ENCODE results near the gene ZNF214.
A peak's percentile ranks its signal among the peaks of the same experiment; 100 is the strongest.

Gene ZNF214

GRCh38 chr11:7020183-7020917, at the start of gene ZNF214, which contains the start of gene NLRP14:
ZNF214 (minus strand) TSS chr11:7020346; CDS start chr11:7002835, 17,511 bp downstream.
NLRP14 (plus strand) TSS chr11:7020479; CDS start chr11:7038587, 18,108 bp downstream.
- peak; percentile 15 for DNase-seq

DNA sequence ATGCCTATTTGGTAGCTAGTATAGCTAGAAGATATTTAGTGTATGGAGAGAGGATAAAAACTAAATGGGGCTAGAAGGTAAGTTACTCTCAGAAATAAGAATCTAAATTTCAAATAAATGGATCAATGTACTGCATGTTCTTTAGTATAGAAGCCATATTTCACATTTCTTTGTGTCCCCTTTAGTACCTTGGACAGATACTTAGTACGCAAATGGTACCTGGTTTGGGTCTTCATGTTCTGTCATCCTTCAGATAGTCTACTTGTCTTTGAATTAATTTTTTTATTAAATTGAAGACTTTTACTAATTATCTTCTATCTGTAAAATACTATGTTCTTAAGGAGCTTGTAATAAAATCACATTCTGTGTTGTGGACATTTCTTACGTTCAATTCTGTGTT, 42.4 kb upstream of the ZNF214 start:
- no peak for DNase-seq

DNA sequence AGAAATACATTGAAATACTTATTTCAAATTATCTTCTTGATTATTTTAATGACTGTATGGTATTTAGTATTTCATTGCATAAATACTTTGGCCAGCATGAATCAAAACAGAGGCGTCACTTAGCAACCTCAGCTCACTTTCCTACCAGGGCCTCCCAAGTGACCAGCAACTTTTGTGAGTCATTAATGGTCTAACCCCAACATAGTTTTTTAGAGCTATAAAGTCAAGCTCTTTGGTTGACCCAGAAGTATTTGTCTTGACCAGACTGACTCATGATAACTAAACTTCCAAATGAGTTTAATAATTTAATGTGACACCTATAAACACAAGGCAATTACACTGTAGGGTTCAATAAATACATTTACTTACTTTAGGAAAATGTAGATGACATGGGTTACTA, 40.7 kb upstream of the ZNF214 start:
- DNase-seq: no peak

- DNase-seq: no peak
These were observed 37.5 kb upstream of the ZNF214 start for GRCh38 chr11:7057641-7058040.

DNA sequence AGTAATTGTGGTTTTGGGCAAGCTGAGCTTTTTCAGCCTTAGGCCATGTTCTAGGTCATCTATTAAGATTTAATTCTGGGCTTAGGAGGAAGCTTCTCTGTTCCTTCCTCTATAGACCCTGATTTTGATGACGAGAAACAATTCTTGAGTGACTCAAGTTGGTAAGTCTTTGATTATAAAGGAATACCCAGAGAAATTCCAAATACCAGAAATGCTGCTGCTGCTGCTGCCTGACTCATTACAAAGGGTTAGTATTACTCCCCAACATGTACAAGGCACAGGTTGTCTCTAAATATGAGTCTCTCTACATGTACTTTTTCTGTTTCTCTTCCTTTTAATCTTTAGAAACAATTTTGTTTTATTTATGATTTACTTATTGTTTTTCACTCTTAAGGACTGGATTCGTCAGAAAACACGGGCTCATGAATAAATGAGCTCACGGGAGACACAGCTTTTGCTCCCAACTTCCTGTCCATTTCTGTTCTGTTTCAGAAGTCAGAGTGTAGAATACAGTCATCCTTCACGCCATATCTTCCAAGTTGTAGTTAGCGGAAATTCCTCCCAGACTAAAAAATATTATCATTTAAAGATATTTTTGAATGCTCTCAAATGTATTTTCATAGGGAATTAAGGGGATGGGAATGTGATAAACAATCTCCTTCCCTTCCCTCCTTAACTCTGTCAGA, 36.8 kb upstream of the ZNF214 start:
- DNase-seq: no peak

DNA sequence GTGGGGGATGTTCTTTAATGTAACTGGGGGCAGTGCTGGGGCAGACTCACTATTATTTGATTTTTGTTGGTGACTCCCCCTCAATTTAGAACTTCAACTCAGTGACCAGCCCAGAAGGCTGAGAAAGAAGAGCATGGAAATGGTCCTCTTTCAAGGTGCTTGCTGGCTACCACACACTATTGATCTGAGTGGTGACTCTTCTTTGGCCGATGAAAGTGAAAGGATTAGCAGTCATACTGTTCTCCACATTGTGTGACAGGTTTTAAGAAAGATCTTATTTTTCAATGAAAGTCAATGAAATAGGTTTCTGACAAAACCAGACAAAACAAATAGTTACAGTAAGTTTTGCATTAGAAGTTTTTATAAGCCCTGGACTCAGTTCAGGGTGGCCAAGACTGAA, 30.0 kb upstream of the ZNF214 start:
- no peak for DNase-seq

- no peak for DNase-seq
These were observed 26.5 kb upstream of the ZNF214 start for GRCh38 chr11:7046474-7047175.

- no peak for DNase-seq
These were observed 13.9 kb upstream of the ZNF214 start for GRCh38 chr11:7034019-7034418.

- DNase-seq: no peak
These were observed 12.5 kb upstream of the ZNF214 start for GRCh38 chr11:7032692-7033091.

DNA sequence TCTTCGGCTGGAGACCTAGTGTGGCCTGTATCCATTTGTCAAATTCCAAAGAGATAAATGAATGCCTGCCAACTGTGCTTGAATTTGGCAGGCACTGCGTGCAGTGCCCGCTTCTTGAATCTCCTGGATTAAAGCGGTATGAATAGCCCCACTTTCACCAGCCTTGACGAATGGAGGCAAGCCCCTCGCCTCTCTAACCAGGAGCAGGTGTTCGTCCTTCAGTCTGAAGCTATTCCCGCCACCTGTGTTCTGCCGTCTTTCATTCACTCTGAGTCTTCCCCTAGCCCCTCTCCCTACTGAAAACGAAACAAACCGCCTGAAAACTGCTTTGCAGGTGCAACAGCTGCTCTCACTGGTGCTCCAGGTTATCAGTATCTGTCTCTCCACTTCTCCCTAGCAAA, 11.3 kb upstream of the ZNF214 start:
- no peak for DNase-seq

GRCh38 chr11:7030836-7031235, 10.7 kb upstream of the ZNF214 start:
- no peak for DNase-seq

- DNase-seq: no peak
These were observed 8.0 kb upstream of the ZNF214 start for GRCh38 chr11:7028141-7028540.

DNA sequence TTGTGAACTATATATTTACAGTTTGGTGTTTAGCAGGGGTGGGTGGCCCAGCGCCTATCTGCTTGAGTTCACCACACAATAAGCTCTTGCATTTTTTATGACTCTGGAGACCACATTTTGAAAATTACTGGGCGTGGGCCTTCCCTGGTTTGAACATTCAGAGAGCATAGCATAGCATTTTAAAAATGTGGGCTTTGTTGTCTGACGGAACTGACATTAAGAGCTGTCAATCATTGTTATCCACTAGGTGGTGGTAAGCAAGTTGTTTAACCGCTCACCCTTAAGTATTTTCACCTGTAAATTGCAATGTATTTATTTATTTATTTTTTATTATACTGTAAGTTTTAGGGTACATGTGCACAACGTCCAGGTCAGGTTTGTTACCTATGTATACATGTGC, 1.2 kb upstream of the ZNF214 start:
- no peak for DNase-seq

DNA sequence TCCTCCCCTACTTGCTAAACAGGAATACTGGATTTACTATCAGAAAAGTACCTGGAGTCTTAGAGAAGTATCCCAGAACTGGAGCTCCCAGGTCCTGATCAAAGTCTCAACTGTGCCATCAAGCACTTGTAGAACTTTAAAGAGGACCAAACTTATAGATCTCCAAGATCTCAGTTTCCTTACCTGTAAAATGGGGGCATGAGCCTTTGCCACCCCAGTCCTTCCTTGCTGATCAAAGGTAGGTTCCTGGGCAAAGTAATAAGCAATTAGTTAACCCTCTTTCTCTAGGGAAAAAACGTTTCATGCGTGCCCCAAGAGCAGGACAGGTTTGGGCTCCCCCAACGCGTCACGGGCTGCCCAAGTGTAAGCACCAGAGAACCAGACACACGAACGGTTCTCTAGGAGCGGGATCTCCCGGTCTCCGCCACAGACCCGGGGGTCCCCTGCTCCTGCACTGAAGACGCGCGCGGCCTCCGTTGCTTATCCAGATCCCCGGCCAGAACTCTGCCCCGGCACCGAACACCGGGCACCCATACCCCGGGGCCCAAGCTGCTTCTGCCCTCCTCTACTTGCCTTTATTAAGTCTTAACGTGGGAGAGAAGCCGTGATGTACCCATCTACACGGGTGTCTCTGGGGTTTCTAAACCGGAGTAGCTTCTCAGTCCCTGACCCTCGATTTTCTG, 505 bp downstream of the ZNF214 start:
- no peak for DNase-seq

DNA sequence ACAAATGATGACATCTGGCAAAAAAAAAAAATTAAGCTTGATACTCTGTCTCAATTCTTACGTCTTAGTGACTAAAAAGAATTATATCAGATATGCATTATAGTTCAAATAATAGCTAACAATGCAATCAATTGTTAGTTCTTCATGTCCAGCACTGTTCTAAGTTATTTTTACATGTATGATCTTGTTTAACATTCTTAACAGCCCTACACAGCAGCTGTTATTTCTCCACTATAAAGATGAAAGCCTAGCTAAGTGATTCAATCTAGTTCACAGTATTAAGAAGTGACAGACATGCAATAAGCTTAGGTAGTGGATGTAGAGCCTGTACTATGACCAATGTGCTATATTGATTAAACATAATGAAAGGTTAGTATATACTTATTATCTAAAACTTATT, 4.1 kb downstream of the ZNF214 start:
- no peak for DNase-seq

GRCh38 chr11:7014118-7014517, 6.0 kb downstream of the ZNF214 start:
- no peak for DNase-seq

DNA sequence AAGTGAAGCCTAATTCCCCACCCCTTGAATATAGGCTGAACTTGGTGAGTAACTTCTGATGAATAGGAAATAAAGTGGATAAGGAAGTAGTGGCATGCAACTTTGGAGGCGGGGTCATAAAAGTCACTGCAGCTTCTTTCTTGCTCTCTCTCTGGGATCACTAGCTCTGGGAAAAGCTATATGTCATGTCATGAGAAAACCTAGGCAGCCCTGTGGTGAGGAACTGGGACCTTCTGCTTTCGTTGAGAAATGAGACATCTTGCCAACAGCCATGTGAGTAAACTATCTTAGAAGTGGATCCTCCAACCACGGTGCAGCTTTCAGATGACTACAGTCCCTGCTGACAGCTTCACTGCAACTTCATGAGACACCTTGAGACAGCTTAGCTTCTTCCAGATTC, 15.7 kb downstream of the ZNF214 start:
- no peak for DNase-seq

GRCh38 chr11:6995703-6996102, 24.4 kb downstream of the ZNF214 start:
- no peak for DNase-seq

DNA sequence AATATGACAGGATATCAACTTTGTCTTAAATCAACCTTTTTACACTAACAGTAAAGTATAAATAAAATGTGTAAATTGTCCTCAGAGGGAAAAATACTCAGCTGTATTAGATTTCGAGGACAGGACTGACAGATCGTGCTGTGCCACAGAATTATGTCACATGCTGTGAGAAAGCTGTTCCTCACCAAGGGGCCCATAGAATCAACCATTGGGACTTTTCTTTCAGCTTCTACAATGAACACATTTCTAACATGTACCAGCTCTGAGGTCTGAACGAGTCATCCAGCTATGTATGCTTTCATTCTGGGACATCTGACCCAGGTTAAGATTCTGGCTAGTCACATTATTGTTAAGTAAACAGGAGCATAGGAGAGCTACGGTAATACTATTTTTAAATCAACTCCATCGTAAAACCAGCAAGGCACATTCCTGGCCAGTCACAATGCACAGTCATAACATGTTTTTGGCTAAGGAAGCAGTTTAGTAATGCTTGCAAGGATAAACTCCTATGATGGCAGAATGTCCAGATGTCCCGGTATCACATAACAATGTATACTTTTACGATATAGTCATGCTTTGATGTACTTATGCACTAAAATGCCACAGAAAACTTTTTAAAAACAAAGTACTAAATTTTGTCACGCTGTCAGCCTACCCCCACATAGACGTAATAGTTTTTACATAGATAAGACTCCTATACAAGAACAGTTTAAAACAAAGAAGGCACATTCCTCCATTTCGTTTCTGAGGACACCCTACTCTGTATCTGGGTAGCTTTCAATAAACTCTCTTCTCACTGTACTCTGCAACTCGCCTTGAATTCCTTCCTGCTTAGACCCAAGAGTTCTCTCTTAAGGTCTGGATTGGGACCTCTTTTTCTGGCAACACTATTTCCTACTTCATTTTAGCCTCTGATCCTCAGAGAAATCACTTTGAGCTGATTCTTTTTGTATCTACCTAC, 27.4 kb downstream of the ZNF214 start:
- DNase-seq: no peak

DNA sequence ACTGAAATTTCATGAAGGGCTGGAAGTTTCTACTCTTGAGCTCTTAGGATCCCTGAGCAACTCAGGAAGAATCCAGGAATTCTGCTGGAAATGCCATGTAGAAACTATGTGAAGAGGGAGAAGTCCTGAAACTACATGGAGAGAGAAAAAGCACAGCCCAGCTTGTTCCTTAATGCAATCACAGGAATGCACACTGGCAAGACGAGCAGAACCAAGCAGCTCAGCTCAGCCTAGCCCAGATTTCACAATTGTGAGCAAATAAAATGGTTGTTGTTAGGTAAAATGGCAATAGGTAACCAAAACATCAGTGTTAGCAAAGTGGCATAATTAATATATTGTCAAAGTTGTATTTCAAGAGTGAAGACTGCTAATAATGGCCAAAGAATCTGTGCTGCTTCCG, 28.1 kb downstream of the ZNF214 start:
- DNase-seq: no peak

GRCh38 chr11:6991227-6991626, 28.9 kb downstream of the ZNF214 start:
- DNase-seq: no peak

DNA sequence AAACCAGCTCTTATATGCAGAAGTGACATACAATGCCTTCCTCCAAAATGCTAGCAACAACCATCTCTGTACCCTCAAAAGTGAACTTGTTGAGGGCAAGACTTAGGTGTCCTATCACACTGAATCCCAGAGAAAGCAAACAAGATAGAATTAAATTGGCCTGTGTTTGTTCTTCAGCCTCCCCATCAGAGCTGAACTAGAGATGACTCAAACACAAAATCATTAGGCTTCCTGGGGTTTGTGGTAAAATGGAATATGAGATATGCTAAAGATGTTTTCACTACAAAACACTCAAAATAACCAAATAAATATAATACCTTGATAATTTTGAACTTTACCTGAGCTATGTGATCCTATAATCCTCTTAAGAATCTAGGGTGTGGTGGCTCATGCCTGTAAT, 31.6 kb downstream of the ZNF214 start:
- no peak for DNase-seq
